NCI-H748 (cell line): ENCODE measurements around the gene ZNF879.

Source experiments
- DNase-seq: peaks from one replicate; lab custom pipeline; 2025; ENCODE audit not compliant: unreplicated experiment; lab: John Stamatoyannopoulos, UW

The ZNF879 gene

DNA sequence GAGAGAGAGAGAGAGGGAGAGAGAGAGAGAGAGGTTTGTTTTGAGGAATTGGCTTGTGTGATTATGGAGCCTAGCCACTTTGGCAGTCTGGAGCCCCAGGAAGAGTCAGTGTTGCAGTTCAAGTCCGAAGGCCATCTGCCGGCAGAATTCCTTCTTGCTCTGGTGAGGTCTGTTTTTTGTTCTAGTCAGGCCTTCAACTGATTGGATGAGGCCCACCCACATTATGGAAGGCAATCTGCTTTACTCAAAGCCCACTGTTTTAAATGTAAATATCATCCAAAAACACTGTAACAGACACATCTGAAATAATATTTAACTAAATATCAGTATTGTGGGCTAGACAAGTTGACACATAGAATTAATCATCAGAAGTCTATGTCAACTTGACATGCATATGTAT is 17.0 kb upstream of the ZNF879 start:
- no peak for DNase-seq

DNA sequence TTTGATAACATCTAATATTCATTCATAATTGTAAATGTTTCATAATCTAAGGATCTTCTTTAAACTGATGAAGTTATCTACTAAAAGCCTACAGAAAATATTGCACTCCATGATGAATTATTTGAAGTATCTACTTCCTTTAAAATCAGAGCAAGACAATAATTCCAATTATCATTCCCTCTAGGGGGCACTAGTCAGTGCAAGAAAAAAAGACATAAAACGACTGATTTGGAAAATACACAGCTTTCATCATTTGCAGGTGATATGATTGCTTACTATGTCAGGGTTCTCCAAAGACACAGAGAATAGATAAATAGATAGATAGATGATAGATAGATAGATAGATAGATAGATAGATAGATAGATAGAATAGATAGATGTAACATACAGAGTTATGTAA is 14.9 kb upstream of the ZNF879 start:
- DNase-seq, result no peak

DNA sequence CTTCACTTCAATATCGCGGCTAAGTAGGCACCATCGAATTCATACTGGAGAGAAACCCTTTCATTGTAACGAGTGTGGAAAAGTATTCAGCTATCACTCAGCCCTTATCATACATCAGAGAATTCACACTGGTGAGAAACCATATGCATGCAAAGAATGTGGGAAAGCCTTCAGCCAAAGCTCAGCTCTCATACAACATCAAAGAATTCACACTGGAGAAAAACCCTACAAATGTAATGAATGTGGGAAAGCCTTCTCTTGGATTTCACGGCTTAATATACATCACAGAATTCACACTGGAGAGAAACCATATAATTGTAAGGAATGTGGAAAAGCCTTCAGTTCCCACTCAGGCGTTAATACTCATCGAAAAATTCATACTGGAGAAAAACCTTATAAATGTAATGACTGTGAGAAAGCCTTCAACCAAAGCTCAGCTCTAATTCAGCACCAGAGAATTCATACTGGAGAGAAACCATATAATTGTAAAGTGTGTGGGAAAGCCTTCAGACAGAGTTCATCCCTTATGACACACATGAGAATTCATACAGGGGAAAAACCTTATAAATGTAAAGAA is 9.5 kb downstream of the ZNF879 start:
- no peak for DNase-seq

DNA sequence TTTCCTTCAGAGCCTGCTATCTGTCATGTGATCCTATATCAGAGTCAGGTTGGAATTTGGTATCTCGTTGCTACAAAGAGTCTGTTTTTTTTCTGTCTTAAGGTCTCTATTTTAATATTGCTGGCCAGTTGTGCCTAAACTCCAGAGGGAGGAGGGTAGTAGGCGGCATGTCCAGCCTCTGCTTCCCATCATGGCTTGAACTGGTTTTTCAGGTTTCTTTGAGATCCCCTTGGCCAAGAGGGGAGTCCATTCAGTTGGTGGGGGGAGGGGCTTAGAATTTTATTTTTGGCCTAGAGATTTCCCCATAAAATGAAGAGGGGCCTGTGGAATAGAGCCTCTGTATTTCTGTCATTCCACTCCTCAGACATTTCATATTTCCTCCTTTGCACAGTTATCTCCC is 21.2 kb downstream of the ZNF879 start:
- peak; percentile 35 for DNase-seq

GRCh38 chr5:179051784-179052183 is 28.2 kb downstream of the ZNF879 start:
- peak; percentile 57 for DNase-seq

GRCh38 chr5:179054036-179054785 is 30.6 kb downstream of the ZNF879 start:
- no peak for DNase-seq

- no peak for DNase-seq
These were observed 31.3 kb downstream of the ZNF879 start for GRCh38 chr5:179054876-179055275.

GRCh38 chr5:179055436-179055835 is 31.8 kb downstream of the ZNF879 start:
- DNase-seq, result no peak

DNA sequence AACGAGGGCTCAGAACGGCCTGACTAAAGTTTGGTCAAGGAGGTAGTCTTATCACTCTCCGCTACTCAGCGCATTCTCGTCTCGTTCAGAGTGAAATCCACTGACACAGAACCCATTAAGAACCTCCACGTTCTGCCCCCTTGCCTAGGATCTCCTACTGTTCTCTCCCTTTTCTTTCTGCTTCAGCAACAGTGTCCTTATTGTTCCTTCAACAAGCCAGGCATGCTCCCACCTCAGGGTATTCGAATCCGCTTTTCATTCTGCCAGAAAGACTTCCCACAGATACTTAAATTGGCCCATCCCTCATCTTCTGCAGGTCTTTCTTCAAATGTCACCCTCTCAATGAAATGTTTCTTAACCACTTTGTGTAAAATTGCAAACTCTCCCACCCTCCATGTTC is 32.2 kb downstream of the ZNF879 start:
- DNase-seq, result no peak

GRCh38 chr5:179060116-179061008 is 36.8 kb downstream of the ZNF879 start, which contains the start of gene ZNF354C:
ZNF354C (plus strand) TSS chr5:179060373; CDS start chr5:179062069, 1,696 bp downstream.
- DNase-seq, result peak; percentile 84

GRCh38 chr5:179061025-179061424 is 37.4 kb downstream of the ZNF879 start:
- DNase-seq, result no peak

DNA sequence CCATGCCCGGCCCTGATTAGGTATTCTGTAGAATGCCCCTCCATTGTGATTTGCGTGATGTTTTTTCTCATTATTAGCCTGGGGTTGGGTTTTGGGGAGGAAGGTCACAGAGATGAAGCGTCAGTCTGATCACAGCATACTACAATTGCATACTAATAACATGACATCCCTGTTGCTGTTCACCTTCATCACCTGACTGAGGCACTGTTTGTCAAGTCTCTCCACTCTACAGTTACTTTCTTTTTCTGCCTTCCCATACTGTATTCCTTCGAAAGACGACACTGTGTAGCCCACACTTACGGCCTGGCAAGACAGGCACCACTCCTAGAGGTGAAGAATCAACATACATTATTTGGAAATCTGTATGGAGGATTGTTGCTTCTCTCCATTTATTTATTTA is 42.1 kb downstream of the ZNF879 start:
- no peak for DNase-seq

- no peak for DNase-seq
These were observed 55.8 kb downstream of the ZNF879 start for GRCh38 chr5:179079165-179079987.

- no peak for DNase-seq
These were observed 57.1 kb downstream of the ZNF879 start for GRCh38 chr5:179080724-179081123.
